HG03108 (cell line): Measurements from ENCODE around the gene KCND3.

Experiments used
- ATAC-seq: cut with Tn5 transposase; IDR thresholded peaks from one replicate; pipeline ENCODE4 v1.9.1; 2021; ENCODE audit warnings: moderate library complexity; ENCODE audit not compliant: unreplicated experiment

The KCND3 gene

DNA sequence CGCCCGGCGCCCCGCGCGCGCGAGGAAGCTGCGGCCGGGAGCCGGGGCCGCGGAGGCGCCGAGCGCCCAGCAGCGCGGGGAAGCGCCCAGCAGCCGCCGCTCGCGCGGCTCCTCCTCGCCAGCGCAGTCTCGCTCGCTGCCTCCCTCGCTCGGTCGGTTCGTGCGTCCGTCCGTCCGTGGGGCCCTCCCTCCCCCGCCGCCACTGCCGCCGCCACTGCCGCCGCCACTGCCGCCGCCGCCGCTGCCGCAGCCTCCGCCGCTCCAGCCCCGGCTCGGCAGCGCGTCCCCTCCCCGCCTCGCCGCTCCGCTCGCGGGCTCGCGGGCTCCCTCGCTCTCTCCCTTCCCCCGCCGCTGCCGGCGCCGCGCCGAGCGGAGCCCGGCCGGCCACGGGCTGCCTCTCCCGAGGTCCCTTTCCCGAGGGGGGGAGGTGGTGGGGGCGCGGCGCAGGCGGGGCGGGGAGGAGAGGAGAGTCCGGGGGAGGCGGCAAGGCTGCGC, at the start of gene KCND3:
Gene KCND3, minus strand, starts transcription at position 138 of the 495 bp plus-strand sequence.
- ATAC-seq = no peak

DNA sequence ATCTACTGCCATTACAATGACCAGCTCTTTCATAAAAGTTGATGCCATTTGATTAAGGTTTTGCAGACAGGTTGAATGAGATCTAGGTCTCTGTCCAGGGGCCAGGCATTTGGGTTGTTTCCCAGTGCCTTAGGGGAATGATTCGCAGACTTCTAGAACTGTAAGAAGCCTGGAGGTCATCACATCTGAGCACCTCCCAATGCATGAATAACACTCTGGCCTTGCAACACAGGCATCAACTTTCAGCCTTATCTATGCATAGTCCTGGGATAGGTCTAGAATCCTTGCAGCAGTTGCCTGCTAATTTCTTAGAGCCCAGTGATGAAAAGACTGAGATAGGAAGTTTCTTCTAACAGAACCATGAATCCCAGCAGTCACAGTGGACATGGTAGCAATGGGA, 44.8 kb upstream of the KCND3 start:
- no peak for ATAC-seq

DNA sequence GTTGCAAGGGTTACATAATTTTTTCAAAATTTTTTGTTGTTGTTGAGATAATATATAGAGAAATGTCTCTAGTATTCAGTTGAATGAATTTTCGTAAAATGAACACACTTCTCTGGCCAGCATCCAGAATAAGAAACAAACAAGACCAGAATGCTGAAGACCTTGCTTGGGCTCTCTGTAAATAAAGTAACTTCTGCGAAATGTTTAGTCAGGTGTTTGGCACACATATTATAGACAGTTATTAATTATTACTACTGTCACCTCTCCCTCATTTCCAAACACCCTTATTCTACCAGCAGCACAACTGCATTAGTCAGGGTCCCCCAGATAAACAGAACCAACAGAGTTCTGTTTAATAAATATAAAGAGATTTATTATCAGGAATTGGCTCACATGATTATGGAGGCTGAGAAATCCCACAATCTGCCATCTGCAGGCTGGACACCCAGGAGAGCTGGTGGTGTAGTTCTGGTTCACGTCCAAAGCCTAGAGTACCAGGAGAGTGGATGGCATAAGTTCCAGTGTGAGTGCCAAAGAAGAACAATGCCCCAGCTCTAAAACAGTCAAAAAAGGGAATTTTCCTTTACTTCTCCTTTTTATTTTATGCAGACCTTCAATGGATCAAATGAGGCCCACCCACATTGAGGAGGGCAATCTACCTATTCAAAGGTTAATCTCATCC, 44.1 kb upstream of the KCND3 start:
- ATAC-seq = no peak

DNA sequence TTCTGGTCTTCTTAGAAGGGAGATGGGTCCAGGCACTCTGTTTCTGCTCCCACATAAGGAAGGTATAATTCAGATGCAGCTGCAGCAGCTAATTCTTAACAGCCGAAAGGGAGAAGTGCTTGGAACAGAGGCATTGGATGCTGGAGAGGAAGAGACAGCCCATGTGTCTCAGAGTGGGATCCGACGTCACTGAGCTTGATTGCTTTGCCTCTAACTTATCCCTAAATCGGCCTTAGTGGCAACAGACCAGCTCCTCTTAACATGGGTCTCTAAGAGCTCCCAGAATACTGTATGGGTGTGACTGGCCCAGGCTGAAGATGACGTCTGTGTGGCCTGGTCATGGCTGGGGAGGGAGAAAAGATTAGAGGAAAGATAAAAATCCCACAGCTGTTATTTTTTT, 40.7 kb upstream of the KCND3 start:
- ATAC-seq = no peak

DNA sequence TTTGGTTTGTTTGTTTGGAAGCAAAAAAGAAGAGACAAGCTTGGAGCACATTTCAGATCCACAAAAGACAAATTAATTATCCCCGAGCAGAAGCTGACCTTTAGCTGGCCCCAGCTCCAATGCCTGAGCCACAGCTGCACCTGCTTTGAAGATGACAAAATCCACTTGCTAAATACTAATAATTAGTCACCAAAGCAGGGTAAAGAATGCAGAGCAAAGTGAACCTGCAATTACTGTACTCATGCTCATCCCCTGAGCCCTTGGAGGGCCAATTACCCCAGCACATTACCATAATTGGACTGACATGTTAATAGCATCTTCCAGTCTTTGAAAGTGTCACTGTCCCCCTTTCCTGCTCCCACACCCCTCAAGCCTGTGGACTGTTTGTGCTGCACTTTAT, 38.2 kb upstream of the KCND3 start:
- no peak for ATAC-seq

DNA sequence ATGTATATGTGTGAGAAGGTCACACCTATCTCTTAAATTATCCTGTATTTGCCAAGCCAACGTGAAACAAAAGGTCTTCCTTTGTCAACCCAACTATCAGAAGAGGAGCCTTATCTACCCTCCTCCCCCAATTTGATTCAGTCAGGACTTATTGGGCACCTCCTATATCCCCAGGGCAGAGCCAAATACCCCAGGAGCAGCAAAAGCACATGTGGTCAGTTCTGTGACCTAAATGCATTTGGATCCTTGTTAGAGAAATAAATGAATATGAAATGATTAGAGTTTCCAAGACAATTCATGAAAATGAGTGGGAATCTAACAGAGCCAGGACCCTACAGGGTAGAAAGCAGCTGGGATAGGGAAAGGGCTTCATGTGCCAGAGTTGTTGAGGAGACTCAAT, 37.0 kb upstream of the KCND3 start:
- ATAC-seq = no peak

DNA sequence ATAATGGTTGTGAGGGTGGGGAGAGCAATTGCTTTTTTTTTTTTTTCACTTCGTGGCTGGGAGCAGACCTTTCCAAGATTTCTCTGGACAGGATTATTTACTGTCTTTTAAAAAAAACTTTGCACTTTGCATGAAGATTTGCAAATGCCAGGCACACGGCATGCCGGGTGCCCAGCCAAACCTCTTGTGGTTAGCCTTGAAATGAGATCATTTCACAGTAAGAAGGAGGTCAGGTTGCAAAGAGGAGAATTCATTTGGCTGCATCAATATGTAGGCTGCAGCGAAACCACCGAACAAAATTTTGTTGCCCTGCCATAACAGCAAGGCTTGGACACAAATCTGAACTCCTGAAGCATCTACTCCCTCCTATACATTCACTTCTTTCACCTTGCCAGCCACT, 36.5 kb upstream of the KCND3 start:
- no peak for ATAC-seq

DNA sequence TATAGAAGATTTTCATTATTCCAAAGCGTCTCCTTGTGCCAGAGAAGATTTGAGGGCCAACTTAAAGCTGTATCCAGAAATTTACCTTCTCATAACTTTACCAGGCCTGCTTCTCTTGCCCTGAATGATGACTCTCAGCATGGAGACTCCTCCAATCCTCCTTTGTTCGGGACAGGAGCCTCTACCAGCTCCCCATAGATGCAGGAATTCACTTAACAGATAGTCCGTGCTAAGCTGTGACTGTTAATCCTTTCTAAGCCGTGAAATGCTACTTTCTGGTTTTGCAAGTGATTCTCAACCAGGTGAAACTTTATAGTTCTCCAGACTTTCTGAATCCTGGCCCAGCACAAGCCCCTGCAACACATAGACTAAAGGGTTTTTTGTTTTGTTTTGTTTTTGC, 31.8 kb upstream of the KCND3 start:
- ATAC-seq = no peak

DNA sequence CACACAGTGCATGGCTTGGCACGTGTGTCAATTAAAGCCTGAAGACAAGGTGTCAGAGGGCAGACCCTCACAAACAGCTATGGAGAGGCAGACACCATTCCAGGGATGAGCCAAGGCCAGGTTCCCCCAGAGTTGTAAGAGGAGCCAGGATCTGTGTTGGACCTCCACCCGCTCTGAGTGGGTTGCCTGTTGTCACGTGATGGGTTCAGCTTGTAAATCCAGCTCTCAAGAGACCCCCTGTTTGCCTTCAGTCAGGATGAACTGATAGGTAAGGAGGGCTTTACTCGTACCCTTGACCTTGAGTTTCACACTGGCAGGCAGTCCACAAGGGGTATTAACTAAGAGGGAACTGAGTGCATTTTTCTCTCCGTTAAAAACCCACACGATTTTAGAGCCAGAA, 27.7 kb upstream of the KCND3 start:
- ATAC-seq = no peak

DNA sequence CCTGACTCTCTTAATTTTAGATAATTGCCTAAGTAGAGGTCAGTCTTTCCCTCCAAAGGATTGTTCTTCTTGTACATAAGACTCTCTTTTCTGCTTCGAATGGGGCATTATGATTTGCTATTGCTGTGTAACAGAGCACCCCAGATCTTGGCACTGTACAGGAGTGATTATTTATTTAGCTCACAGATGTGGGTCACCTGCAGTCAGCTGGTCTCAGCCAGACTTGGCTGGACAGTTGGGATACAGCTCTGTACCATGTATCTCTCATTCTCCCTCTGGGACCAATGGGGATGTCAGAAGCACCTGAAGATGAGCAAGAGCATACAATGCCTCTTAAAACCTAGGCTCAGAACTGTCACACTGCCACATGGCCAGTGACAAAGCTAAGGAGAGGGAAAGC, 23.4 kb upstream of the KCND3 start:
- ATAC-seq = no peak

DNA sequence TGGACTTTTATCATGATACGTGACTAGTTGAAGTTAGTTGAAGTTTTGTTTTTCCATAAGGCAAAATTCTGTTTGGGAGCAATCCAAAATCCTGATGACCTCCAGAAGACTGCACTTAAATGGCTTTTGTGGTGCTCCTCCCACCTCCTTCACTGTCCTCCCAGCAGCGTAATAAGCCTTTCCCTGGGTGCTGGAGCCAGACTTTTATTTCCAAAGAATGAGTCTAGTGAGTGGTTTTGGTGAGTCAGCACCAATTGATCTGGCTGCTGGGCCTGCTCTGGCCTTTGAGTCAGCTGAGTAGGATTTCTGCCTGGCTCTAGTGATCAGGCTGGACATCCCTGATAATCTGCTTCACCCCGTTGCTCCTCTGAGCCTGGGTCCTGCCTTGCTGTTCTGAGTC, 21.7 kb upstream of the KCND3 start:
- ATAC-seq = no peak

DNA sequence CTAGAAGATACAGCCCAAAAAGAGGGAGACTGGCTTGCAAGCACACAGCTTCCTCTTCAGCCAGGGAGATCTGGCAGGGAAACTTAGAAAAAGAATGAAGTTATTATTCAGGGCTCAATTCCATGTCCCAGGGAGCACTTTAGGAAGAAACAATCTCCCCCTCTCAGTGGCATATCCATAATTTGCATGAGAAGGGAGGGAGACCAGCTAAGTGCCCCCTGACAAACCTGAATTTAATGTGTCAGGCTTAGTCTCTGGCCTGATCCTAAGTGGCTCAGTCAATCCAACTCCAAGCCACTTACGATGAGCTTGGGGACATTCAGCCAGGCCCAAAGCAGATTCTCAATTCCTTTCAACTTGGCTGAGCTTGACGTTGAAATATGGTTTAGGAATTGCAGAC, 17.7 kb upstream of the KCND3 start:
- ATAC-seq = no peak

DNA sequence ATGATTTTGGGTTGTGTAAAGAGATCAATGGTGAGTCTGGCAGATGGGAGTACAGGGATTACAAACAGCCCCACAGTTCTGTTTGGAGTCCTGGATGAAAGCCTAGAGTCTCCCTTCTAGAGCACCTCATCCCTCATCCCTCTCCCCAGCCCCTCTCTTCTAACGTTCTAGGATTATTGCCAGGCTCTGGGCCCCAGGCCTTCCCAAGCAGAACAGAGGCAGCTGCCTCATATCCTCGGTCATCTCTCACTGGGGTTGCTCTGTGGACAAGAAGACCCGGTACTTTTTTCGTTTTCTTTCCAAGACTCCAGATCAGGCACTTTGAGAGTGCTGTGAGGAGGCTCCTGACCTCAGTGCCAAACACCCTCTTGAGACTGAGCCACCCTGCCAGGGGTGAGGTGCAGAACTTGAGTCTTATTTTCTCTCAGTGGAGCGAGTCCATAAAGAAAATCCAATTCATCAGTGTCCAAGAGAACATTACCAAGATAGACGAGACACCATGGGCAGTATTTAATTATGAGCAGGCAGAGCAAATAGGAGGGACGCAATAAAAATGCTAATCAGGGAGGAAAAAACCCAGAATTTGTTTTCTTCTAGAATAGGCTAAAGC, 17.1 kb upstream of the KCND3 start:
- no peak for ATAC-seq

DNA sequence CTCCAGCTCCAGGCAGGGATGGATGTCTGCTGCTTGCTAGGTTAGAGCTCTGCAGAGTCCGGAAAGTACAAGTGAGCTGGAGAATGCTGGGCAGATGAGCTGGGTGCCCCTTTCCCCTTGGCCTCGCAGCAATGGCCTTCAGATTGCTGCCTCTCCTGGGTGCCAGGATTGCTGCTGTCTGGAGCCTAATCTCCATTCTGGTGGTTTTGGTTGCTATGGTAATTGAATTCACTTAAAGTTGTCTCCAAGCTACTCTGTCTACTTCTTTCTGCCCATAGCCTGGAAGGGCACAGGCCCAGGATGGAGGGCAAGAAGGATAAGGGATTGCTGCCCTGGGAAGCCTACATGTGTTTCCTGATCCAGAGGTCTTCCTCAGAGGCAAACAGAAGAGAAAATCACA, 14.6 kb upstream of the KCND3 start:
- no peak for ATAC-seq

DNA sequence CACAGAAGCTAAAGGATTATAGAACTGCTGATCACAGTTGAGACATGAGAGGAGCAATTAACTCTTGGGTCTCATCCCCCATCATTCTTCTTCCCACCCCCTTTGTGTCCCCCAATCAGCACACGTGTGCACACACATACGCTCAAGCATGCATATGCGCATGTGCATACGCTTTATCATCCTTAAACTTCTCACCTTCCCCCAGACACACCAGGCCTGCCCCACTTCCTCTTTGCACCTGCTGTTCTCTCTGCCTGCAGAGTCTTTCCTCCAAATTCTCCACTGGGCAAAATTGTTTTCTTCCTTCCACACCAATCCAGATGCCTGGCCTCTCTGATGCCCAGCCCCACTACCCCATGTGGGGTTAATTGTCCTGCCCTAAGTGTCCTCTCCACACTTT, 13.0 kb upstream of the KCND3 start:
- no peak for ATAC-seq

DNA sequence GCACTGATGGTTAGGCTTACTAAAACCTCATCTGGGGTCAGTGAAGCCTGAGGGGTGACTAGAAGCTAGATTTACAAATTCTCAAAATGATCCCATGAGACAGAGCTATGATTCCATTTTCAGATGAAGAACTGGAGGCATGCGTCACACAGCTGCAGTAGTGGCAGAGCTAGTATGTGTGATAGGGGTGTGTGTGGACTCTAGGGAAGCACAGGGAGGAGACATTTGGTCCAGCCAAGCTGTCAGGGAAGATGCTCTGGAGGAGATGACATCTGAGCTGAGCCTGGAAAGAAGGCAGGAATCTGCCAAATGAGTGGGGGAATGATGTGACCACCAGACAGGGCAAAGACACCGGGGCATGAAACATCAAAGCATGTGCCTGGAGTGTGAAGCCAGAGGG, 12.0 kb upstream of the KCND3 start:
- no peak for ATAC-seq

DNA sequence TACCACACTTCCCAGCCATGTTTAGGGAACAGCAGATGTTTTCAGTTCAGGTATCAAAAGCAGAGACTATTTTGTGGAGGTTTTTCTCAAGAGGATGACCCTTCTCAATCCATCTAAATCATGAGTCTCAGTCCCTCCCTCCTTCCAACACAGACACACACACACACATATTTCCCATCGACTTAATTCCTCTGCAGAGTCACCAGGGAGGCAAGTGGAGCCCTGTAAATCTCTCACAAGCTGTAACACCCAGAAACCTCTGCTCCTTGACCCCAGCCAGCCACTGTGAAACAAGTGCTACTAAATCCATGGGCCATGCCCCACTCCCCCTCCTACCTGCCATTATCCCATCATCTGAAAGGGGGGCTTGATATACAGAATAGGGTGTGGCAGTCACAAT, 10.6 kb upstream of the KCND3 start:
- ATAC-seq = no peak

DNA sequence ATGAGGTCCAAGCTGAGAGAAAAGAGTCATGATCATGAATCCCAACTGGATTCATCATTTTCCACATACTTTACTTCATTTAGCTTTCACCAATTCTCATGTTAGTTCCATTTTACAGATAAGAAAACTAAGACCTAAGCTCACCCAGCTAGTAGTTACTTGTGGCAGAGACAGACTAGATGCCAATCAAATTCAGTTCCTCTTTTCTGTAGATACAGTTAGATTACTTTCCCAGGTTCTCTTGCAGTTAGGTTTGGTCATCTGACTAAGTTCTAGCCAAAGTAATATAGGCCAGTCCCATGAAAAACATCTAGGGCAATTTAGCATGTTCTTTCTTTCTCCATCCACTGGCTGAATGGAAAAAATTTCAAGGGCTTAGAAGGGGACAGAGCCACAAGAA, 8.9 kb upstream of the KCND3 start:
- ATAC-seq = no peak

DNA sequence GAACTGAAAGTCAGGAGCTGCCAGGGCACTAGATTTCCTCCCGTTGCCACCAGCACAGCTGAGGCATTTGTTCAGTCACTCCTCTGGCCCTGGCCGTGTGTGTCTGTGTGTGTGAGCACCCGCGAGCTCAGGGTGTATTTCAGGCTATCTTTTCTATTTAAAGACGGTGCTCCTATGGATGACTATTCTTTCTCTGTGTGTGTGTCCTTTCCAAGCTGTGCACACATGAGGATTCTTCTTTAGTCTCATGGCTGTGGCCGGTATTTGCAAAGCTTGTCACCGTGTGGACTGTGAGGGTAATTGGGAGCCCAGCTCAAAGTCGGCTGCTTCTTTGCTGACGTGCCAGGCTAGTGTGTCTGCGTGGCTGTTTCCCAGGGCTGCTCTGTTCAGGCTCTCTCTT, 3.0 kb upstream of the KCND3 start:
- no peak for ATAC-seq

DNA sequence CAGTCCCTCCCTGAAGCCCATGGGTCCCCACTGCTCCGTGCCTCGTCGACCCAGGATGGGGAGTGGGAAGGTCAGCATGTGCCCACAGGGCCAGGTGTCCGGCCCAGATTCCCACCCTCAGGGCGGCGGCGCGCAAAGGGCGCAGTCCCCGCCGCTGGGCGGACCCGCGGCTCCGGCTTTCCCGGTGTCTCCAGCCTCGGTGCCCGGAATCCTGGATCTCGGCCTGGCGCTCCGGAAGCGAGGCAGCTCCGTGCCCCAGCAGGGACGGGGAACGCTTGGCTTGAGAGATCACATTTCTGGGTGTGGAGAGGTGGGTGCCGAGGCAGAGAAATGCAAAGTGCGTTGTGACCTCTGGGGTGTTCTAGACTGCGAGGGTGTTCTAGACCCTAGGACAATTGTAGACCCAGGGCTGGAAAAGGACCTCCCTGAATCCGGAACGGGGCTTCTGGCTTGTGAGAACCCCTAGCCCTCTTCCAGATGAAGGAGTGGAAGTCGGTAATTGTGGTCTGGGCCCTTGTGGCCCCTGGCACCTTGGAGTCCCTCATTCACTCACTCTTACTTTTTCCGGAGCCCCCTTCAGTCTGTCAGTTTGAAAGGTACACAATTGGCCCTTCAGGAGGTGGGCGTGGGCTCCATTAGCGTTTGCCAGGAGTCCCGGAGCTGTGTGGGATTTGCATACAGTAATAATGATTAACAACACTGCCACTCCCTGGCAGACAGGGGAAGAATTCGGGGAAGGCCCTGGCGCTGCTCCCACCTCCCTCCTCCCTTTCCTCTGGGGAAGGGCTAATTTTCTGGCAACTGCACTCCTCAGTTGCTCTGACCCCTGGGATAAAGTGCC, 1.6 kb upstream of the KCND3 start:
- no peak for ATAC-seq

DNA sequence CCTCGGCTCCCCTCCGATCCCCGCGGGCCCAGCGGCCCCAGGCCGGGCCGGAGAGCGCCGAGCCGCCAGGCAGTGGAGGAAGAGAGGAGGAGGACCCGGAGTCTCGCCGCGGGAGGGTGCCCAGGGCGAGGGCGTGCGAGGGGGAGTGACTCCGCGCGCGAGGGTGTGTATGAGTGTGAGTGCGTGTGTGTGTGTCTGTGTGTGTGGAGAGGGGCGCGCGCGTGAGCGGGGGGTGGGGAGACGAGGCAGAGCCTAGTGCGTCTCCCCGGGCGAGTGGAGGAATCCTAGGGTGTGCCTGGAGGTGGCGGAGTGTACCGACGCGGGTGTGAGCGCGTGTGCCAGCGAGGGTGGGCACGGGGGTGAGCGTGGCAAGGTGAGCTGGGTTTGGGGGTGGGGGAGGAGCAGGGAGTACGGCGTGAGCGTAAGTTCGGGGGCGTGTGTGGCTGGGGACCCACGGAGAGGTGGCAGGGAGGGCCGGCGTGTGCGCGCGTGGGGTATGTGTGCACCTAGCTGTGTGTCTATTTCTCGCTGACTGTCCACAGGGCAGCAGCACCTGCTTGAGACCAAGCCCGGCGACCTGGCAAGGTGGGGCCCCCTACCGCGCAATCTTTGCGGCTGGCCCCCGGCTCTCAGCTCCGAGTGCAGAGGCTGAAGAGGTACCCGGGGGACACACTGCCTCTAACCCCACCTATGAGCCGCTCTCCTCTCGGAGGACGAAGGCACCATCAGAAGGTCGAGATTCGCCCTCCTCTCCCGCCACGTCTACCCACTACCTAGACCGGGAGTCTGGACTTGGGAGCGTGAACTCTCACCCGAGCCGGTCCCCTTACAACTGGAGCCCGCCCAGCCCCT, 784 bp upstream of the KCND3 start:
- no peak for ATAC-seq
